Upper lobe of left lung (tissue), 4 donors: ENCODE measurements around the gene PIN4.

ENCODE experiments used
- CTCF ChIP-seq, 6 experiments: fragments of 450-650 bp in 4 of 6; fragments of 200-600 bp in 2 of 6; sonication (generic) in 2 of 6; IDR thresholded peaks; one replicate each; pipeline ENCODE4 v1.5.1; 2016 to 2019; ENCODE audit warnings: antibody characterized with exemption in 6 of 6
- POLR2A ChIP-seq, 4 donors: fragments of 450-650 bp; IDR thresholded peaks; one replicate each; pipeline ENCODE4 v1.5.1; 2016 to 2017; ENCODE audit warnings: antibody characterized with exemption in 4 of 4, mild to moderate bottlenecking in 2 of 4

GRCh38 chrX:72132456-72132855, 49.1 kb upstream of the PIN4 start:
- TF ChIP-seq CTCF (IDR thresholded peaks at IDR 0.05) (no peak), POLR2A (IDR thresholded peaks at IDR 0.05) (no peak)
